ENCODE data around the gene LRRC17.

GRCh38 chr7:102913826-102914225 is 1.0 kb downstream of the LRRC17 start:
- TF ChIP-seq, protein P1, sequence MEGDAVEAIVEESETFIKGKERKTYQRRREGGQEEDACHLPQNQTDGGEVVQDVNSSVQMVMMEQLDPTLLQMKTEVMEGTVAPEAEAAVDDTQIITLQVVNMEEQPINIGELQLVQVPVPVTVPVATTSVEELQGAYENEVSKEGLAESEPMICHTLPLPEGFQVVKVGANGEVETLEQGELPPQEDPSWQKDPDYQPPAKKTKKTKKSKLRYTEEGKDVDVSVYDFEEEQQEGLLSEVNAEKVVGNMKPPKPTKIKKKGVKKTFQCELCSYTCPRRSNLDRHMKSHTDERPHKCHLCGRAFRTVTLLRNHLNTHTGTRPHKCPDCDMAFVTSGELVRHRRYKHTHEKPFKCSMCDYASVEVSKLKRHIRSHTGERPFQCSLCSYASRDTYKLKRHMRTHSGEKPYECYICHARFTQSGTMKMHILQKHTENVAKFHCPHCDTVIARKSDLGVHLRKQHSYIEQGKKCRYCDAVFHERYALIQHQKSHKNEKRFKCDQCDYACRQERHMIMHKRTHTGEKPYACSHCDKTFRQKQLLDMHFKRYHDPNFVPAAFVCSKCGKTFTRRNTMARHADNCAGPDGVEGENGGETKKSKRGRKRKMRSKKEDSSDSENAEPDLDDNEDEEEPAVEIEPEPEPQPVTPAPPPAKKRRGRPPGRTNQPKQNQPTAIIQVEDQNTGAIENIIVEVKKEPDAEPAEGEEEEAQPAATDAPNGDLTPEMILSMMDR (conservative IDR thresholded peaks at IDR 0.05; ENCODE audit: low read length) = no peak
- TF ChIP-seq EZH2phosphoT487 (IDR thresholded peaks at IDR 0.05; ENCODE audit: borderline replicate concordance, low read depth, low read length) = no peak

All from OCI-LY7 (cell line).